ENCODE data around the gene ASB4.

DNA sequence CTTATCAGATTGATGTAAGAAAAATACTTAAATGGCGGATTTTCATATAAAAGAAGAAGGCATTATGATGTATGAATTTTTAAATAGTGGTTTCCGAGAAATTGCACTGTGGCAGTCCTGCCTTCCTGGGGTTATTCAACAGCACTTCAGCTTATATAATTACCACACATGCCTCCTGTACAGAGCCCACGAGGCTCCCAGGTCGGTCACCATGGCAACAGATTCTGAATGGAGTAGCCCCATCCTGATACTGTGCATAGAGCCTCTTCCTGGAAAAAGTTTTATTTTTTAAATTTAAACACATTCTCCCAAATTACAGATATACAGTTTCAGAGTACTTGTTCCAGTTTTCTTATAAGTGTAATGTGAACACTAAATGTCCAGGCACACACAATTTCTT is 15.9 kb upstream of the ASB4 start:
- TF ChIP-seq, protein P1, sequence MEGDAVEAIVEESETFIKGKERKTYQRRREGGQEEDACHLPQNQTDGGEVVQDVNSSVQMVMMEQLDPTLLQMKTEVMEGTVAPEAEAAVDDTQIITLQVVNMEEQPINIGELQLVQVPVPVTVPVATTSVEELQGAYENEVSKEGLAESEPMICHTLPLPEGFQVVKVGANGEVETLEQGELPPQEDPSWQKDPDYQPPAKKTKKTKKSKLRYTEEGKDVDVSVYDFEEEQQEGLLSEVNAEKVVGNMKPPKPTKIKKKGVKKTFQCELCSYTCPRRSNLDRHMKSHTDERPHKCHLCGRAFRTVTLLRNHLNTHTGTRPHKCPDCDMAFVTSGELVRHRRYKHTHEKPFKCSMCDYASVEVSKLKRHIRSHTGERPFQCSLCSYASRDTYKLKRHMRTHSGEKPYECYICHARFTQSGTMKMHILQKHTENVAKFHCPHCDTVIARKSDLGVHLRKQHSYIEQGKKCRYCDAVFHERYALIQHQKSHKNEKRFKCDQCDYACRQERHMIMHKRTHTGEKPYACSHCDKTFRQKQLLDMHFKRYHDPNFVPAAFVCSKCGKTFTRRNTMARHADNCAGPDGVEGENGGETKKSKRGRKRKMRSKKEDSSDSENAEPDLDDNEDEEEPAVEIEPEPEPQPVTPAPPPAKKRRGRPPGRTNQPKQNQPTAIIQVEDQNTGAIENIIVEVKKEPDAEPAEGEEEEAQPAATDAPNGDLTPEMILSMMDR (IDR thresholded peaks at IDR 0.05; ENCODE audit: extremely low read depth in 1 of 2, insufficient read depth in 1 of 2, low read depth in 1 of 2, low read length in 2 of 2): no peak
- TF ChIP-seq JUN (IDR thresholded peaks at IDR 0.05; ENCODE audit: borderline replicate concordance, insufficient read depth, insufficient read length, low read depth) (no peak), MYC (IDR thresholded peaks at IDR 0.05; ENCODE audit: low read depth, low read length) (no peak)
- TF ChIP-seq, protein P2, sequence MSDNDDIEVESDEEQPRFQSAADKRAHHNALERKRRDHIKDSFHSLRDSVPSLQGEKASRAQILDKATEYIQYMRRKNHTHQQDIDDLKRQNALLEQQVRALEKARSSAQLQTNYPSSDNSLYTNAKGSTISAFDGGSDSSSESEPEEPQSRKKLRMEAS (IDR thresholded peaks at IDR 0.05; ENCODE audit: insufficient read depth, insufficient read length): no peak

All from endothelial cell of umbilical vein (primary cell).